Common myeloid progenitor, CD34-positive (primary cell): ENCODE results near the gene ADAM10.
A peak's percentile ranks its signal among the peaks of the same experiment; 100 is the strongest.

Experiments
- CTCF ChIA-PET: fragments of 350-600 bp; sonication (Branson Sonifier 250); formaldehyde crosslinking; loops from one replicate; lab custom pipeline; 2021; ENCODE audit warnings: antibody characterized with exemption; lab: Charles Lee
- POLR2A ChIA-PET: fragments of 350-600 bp; sonication (Branson Sonifier 250); formaldehyde crosslinking; loops from one replicate; lab custom pipeline; 2021; ENCODE audit warnings: antibody characterized with exemption; lab: Charles Lee
- DNase-seq, 3 donors: peaks; one replicate each; pipeline versions ENCODE4 v3.0.0 to v3.0.0-alpha.2; 2013
- H3K27ac ChIP-seq, 2 experiments: 1 replicate in 1 of 2; 2 replicates in 1 of 2; pipeline ENCODE4 v1.7.0; 2013; ENCODE audit warnings: inconsistent platforms in 2 of 2, low read length in 2 of 2, mild to moderate bottlenecking in 2 of 2, low read depth in 1 of 2, moderate library complexity in 1 of 2; ENCODE audit not compliant: severe bottlenecking in 2 of 2, insufficient read depth in 1 of 2, poor library complexity in 1 of 2
- H3K27me3 ChIP-seq, 5 experiments: replicated peaks in 2 of 5; 1 replicate in 3 of 5; 2 replicates in 2 of 5; pipeline versions ENCODE4 v1.6.1 to v1.7.0; 2013; ENCODE audit warnings: low read length in 4 of 5, mild to moderate bottlenecking in 2 of 5, moderate library complexity in 2 of 5, inconsistent platforms in 1 of 5; ENCODE audit not compliant: insufficient read depth in 5 of 5, control insufficient read depth in 4 of 5
- H3K36me3 ChIP-seq, 4 experiments: 1 replicate in 2 of 4; 2 replicates in 2 of 4; pipeline versions ENCODE4 v1.6.1 to v1.7.0; 2013; ENCODE audit warnings: low read length in 3 of 4, control low read depth in 1 of 4, mild to moderate bottlenecking in 1 of 4; ENCODE audit not compliant: control insufficient read depth in 4 of 4, insufficient read depth in 4 of 4
- H3K4me1 ChIP-seq, 4 experiments: 1 replicate in 3 of 4; 2 replicates in 1 of 4; pipeline versions ENCODE4 v1.6.1 to v1.7.1; 2013; ENCODE audit warnings: low read length in 3 of 4, mild to moderate bottlenecking in 3 of 4, control low read depth in 1 of 4, inconsistent platforms in 1 of 4, moderate library complexity in 1 of 4; ENCODE audit not compliant: control insufficient read depth in 4 of 4, insufficient read depth in 4 of 4; ENCODE audit errors: control extremely low read depth in 1 of 4
- H3K4me3 ChIP-seq, 7 experiments: 1 replicate in 4 of 7; 2 replicates in 3 of 7; pipeline versions ENCODE4 v1.5.1 to v1.7.0; 2013; ENCODE audit warnings: mild to moderate bottlenecking in 7 of 7, low read length in 6 of 7, moderate library complexity in 6 of 7, inconsistent platforms in 2 of 7, low read depth in 2 of 7, control low read depth in 1 of 7; ENCODE audit not compliant: insufficient read depth in 4 of 7, control insufficient read depth in 1 of 7; ENCODE audit errors: extremely low read depth in 1 of 7
- H3K9me3 ChIP-seq, 5 experiments: 1 replicate in 4 of 5; 2 replicates in 1 of 5; pipeline versions ENCODE4 v1.6.1 to v1.7.1; 2013; ENCODE audit warnings: low read length in 4 of 5, mild to moderate bottlenecking in 2 of 5, inconsistent platforms in 1 of 5, low read depth in 1 of 5, moderate library complexity in 1 of 5; ENCODE audit not compliant: control insufficient read depth in 4 of 5, insufficient read depth in 2 of 5; ENCODE audit errors: control extremely low read depth in 1 of 5
- WGBS: methylation state at CpG from one replicate; pipeline ENCODE4 v1.1.5; 2013; ENCODE audit not compliant: insufficient coverage; 5-methylcytosine and 5-hydroxymethylcytosine counted together

The ADAM10 gene

GRCh38 chr15:58641660-58642059 is 107.8 kb downstream of the ADAM10 start:
- POLR2A ChIA-PET: no interaction called here
- H3K9me3 ChIP-seq: no peaks in the 10 kb centered on the region
- peaks cover 10 to 29% (median 21%) of the 10 kb centered on the region in 4 experiments for H3K36me3 ChIP-seq
- DNase-seq: no peak
- H3K4me3 ChIP-seq: no peak overlapping the region
- H3K27ac ChIP-seq: no peak overlapping the region
- CTCF ChIA-PET: no interaction called here
- H3K4me1 ChIP-seq: no peaks in the 10 kb centered on the region
- H3K27me3 ChIP-seq: no peaks in the 10 kb centered on the region
- whole genome bisulfite sequencing: 100% methylated on average over 1 of the region's 4 CpGs

- ChIA-PET CTCF (no interaction called here), POLR2A (interaction anchor here (0.6 to 0.7 kb wide), 2 partner anchors 123 to 370 kb away, joined by 3 read pairs; no protein-coding TSS in a partner anchor)
- Histone ChIP-seq H3K27me3 (no peaks in the 10 kb centered on the region), H3K4me1 (no peaks in the 10 kb centered on the region), H3K27ac (no peak overlapping the region), H3K36me3 (peaks cover 11 to 31% (median 21%) of the 10 kb centered on the region in 4 experiments), H3K9me3 (no peaks in the 10 kb centered on the region), H3K4me3 (no peak overlapping the region)
- no CpG with 5 or more reads among the region's 1 CpG for WGBS
- DNase-seq: no peak
Observed at GRCh38 chr15:58639992-58640391, 109.5 kb downstream of the ADAM10 start.

- H3K4me3 ChIP-seq: no peak overlapping the region
- H3K9me3 ChIP-seq: no peaks in the 10 kb centered on the region
- ChIA-PET CTCF (no interaction called here), POLR2A (interaction anchor here (0.6 kb wide), 2 partner anchors 283 to 370 kb away, joined by 3 read pairs; no protein-coding TSS in a partner anchor)
- H3K4me1 ChIP-seq: no peaks in the 10 kb centered on the region
- H3K27me3 ChIP-seq: no peaks in the 10 kb centered on the region
- H3K27ac ChIP-seq: no peak overlapping the region
- DNase-seq: no peak
- peaks cover 11 to 31% (median 21%) of the 10 kb centered on the region in 4 experiments for H3K36me3 ChIP-seq
- WGBS: 100% methylated on average over 1 of the region's 2 CpGs
Observed at GRCh38 chr15:58639002-58639756, 110.3 kb downstream of the ADAM10 start.

- DNase-seq: no peak
- H3K27ac ChIP-seq: no peak overlapping the region
- H3K9me3 ChIP-seq: no peaks in the 10 kb centered on the region
- POLR2A ChIA-PET: no interaction called here
- peaks cover 6 to 24% (median 10%) of the 10 kb centered on the region in 4 experiments for H3K36me3 ChIP-seq
- no peak overlapping the region for H3K4me3 ChIP-seq
- H3K4me1 ChIP-seq: peaks cover 10 to 13% (median 12%) of the 10 kb centered on the region in 4 experiments
- CTCF ChIA-PET: no interaction called here
- no CpG with 5 or more reads among the region's 2 CpGs for whole genome bisulfite sequencing
- H3K27me3 ChIP-seq: no peaks in the 10 kb centered on the region
Observed at GRCh38 chr15:58632789-58633188, 116.7 kb downstream of the ADAM10 start.

DNA sequence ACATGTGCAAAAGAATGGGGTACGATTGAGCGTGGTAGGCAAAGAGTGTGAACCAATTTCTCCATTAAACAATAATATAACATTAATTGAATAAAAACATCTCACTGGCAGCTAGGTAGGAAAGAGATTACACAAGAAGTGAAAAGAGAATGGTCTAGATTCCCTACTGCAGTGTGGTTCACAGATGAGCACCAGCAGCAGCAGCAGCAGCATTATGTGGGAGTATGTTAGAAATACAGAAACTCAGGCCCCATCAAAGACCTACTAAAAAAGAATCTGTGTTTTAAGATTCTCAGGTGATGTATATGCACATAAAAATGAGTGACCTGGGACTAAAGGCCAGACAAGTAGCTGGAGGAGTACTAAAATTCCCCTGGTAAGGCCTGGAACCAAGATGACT is 118.2 kb downstream of the ADAM10 start:
- Histone ChIP-seq H3K9me3 (no peaks in the 10 kb centered on the region), H3K27ac (no peak overlapping the region), H3K4me3 (no peak overlapping the region), H3K27me3 (no peaks in the 10 kb centered on the region), H3K4me1 (peaks cover 10 to 16% (median 15%) of the 10 kb centered on the region in 4 experiments), H3K36me3 (peaks cover 5 to 20% (median 13%) of the 10 kb centered on the region in 4 experiments)
- WGBS: no CpG with 5 or more reads among the region's 2 CpGs
- POLR2A ChIA-PET: no interaction called here
- CTCF ChIA-PET: no interaction called here
- DNase-seq: no peak

DNA sequence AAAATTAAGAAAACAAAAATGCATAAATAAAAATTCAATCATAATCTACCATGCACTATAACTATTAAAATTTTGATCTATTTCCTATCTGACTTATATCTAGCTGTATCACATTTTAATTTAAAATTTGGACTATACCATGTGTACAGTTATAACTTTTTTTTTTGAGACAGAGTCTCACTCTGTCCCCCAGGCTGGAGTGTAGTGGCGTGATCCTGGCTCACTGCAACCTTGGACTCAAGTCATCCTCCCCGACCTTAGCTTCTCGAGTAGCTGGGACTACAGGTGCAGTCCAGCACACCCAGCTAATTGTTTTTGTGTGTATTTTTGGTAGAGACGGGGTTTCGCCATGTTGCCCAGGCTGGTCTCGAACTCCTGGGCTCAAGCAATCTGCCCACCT is 119.9 kb downstream of the ADAM10 start:
- ChIA-PET CTCF (interaction anchor here (0.9 kb wide), 1 partner anchor 63 kb away, joined by 3 read pairs; no protein-coding TSS in a partner anchor), POLR2A (no interaction called here)
- Histone ChIP-seq H3K36me3 (peaks cover 5 to 29% (median 18%) of the 10 kb centered on the region in 4 experiments), H3K4me3 (no peak overlapping the region), H3K27ac (no peak overlapping the region), H3K9me3 (no peaks in the 10 kb centered on the region), H3K4me1 (peaks cover 10 to 16% (median 15%) of the 10 kb centered on the region in 4 experiments), H3K27me3 (no peaks in the 10 kb centered on the region)
- DNase-seq: peak in 2 of 3 donors; percentile 1 to 13
- 75% methylated on average over 4 of the region's 6 CpGs for WGBS
